Type B pancreatic cell (in vitro differentiated cells): ENCODE data around the gene ACOD1. TPM values are rescaled to one million over a fixed set of nuclear protein-coding genes. Genes with fewer than 3 reads are reported as not detected.
A peak's percentile ranks its signal among the peaks of the same experiment; 100 is the strongest.

Source experiments
- DNase-seq: peaks from one replicate; pipeline ENCODE4 v3.0.0; 2021; ENCODE audit warnings: mixed read lengths; ENCODE audit not compliant: unreplicated experiment; ENCODE audit errors: extremely low spot score
- H3K27ac Mint-ChIP-seq: 2 replicates; pipeline ENCODE4 v1.8.0; 2021; ENCODE audit warnings: mild to moderate bottlenecking, mixed read lengths
- H3K27me3 Mint-ChIP-seq: 2 replicates; pipeline ENCODE4 v1.8.0; 2021; ENCODE audit warnings: mixed read lengths
- H3K36me3 Mint-ChIP-seq: 2 replicates; pipeline ENCODE4 v1.8.0; 2021; ENCODE audit warnings: mixed read lengths
- H3K4me1 Mint-ChIP-seq: one replicate; pipeline ENCODE4 v1.8.0; 2021; ENCODE audit warnings: mixed read lengths; ENCODE audit not compliant: unreplicated experiment
- H3K4me3 Mint-ChIP-seq: 2 replicates; pipeline ENCODE4 v1.8.0; 2021; ENCODE audit warnings: mild to moderate bottlenecking, mixed read lengths
- H3K9me3 Mint-ChIP-seq: 2 replicates; pipeline ENCODE4 v1.8.0; 2021; ENCODE audit warnings: mixed read lengths
- total RNA-seq: library from RNA; stranded (reverse); gene quantifications from 2 replicates; pipeline ENCODE4 v1.2.1, GENCODE V29; 2021; ENCODE audit warnings: low replicate concordance
- TF ChIP-seq, protein P1 (sequence below): fragments of 200-600 bp; sonication (generic); conservative IDR thresholded peaks from 2 replicates; pipeline ENCODE4 v1.5.0; 2021; ENCODE audit warnings: antibody characterized with exemption, mild to moderate bottlenecking

Gene ACOD1
- total RNA-seq, 1 donor from 2014 or later = not detected

DNA sequence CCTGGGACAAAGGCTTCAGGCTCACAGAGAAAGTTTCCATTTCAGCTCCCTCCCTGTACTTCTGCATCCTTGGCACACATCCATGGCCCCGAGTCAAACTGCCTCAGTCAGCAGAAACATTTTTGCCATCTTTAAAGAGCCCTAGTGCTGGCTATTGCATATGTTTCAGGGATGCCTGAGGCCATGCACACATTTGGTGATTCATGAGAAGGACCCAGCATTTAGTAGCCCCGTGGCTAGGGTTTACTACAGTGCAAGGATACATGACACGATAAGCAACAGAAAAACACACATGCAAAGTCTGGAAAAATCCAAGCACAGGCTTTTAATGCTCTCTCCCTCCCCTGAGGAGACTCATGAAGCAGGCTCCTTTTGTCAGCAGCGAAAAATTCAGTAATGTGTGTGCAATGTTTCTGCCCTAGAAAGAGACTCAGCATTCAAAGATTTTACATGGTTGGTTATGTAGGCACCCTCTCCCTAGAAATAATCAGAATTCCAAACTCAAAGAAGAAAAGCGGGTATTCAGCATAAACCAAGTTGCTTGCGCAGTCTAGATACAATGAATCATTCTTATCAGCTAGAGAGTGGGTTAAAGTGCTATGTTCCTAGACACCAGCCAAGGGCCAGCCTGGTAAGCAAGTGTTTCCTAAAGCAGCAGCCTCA, 17.6 kb downstream of the ACOD1 start:
- TF ChIP-seq, protein P1, sequence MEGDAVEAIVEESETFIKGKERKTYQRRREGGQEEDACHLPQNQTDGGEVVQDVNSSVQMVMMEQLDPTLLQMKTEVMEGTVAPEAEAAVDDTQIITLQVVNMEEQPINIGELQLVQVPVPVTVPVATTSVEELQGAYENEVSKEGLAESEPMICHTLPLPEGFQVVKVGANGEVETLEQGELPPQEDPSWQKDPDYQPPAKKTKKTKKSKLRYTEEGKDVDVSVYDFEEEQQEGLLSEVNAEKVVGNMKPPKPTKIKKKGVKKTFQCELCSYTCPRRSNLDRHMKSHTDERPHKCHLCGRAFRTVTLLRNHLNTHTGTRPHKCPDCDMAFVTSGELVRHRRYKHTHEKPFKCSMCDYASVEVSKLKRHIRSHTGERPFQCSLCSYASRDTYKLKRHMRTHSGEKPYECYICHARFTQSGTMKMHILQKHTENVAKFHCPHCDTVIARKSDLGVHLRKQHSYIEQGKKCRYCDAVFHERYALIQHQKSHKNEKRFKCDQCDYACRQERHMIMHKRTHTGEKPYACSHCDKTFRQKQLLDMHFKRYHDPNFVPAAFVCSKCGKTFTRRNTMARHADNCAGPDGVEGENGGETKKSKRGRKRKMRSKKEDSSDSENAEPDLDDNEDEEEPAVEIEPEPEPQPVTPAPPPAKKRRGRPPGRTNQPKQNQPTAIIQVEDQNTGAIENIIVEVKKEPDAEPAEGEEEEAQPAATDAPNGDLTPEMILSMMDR = no peak

DNA sequence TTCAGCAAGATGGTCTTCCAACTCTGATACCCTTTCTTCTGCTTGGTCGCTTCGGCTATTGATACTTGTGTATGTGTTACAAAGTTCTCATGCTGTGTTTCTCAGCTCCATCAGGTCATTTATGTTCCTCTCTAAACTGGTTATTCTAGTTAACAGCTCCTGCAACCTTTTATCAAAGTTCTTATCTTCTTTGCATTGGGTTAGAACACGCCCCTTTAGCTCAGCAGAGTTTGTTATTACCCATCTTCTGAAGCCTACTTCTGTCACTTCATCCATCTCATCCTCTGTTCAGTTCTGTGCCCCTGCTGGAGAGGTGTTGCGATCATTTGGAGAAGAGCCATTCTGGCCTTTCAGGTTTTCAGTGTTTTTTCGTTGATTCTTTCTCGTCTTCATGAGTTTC, 18.7 kb downstream of the ACOD1 start:
- H3K4me3 Mint-ChIP-seq = peak overlapping the region; percentile 50
- DNase-seq = no peak
- peaks cover 29% of the 10 kb centered on the region for H3K4me1 Mint-ChIP-seq
- TF ChIP-seq, protein P1 = no peak
- no peaks in the 10 kb centered on the region for H3K27me3 Mint-ChIP-seq
- peaks cover 4% of the 10 kb centered on the region for H3K9me3 Mint-ChIP-seq
- H3K27ac Mint-ChIP-seq = peak overlapping the region; percentile 32
- H3K36me3 Mint-ChIP-seq = no peaks in the 10 kb centered on the region

More for the DNA sequence above, 17.6 kb downstream of the ACOD1 start:
- Mint-ChIP-seq H3K4me3 (peak overlapping the region; percentile 46), H3K36me3 (no peaks in the 10 kb centered on the region), H3K4me1 (peaks cover 23% of the 10 kb centered on the region), H3K27ac (peak overlapping the region; percentile 32), H3K27me3 (no peaks in the 10 kb centered on the region), H3K9me3 (peaks cover 4% of the 10 kb centered on the region)
- no peak for DNase-seq

DNA sequence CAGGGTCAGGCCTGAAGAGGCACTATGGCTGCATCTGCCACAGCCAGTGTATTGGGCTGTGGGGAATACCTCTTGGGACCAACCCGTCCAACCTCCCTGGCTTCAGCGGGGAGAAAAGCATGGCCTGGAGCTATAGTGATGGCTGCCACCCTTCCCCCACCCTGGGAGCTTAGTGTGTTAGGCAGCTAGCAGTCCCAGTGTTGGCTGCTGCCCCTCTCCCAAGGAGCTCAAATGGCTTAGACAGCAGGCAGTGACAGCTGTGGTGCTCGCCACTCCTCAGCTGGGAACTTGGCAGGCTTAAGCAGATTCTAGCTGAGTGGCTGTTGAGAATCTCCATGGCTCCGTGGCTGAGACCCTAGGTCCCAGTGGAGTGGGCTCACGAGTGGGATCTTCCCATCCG, 19.7 kb downstream of the ACOD1 start:
- H3K27ac Mint-ChIP-seq = no peak overlapping the region
- no peak for DNase-seq
- peaks cover 4% of the 10 kb centered on the region for H3K9me3 Mint-ChIP-seq
- peaks cover 36% of the 10 kb centered on the region for H3K4me1 Mint-ChIP-seq
- TF ChIP-seq, protein P1 = no peak
- H3K36me3 Mint-ChIP-seq = no peaks in the 10 kb centered on the region
- no peaks in the 10 kb centered on the region for H3K27me3 Mint-ChIP-seq
- H3K4me3 Mint-ChIP-seq = no peak overlapping the region

DNA sequence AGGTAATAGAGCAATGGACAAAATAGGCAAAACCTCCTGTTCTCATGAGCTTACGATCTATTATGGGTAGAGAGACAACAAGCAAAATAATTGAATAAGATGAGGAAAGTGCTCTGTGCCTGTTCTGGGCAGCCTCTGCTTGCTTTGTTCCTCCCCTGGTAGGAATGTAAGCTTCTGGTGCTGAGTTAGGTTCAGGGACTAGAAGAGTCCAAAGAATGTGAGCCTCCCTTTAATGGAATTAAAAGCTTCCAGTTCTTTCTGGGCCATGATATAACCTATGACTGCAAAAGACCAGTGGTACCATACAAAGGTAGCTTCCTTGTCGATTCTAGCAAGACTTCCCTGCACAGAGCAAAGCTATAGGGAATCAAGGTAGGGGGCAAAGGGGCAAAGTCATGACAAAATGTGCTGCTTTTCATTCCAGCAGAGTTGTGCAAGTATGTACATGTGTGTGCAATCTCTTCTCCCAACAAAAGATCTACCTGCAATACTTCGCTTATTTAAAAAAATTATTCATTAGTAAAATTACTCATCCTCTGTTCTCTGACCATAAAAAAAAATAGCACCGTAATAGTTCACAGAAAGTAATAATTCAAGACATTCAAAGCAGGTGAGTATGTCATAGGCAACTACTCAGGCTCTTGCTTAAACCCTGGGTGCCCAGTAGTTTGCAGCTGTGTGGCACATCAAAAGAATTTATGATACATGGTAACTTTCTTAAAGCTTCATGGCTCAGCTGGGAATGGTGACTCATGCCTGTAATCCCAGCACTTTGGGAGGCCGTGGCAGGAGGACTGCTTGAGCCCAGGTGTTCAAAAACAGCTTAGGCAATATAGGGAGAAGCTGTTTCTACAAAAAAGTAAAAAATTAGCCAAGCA, 21.4 kb downstream of the ACOD1 start:
- H3K36me3 Mint-ChIP-seq = no peaks in the 10 kb centered on the region
- peak overlapping the region; percentile 13 for H3K4me3 Mint-ChIP-seq
- peaks cover 41% of the 10 kb centered on the region for H3K4me1 Mint-ChIP-seq
- DNase-seq = no peak
- peaks cover 4% of the 10 kb centered on the region for H3K9me3 Mint-ChIP-seq
- peaks cover 4% of the 10 kb centered on the region for H3K27me3 Mint-ChIP-seq
- TF ChIP-seq, protein P1 = no peak
- peak overlapping the region; percentile 80 for H3K27ac Mint-ChIP-seq

DNA sequence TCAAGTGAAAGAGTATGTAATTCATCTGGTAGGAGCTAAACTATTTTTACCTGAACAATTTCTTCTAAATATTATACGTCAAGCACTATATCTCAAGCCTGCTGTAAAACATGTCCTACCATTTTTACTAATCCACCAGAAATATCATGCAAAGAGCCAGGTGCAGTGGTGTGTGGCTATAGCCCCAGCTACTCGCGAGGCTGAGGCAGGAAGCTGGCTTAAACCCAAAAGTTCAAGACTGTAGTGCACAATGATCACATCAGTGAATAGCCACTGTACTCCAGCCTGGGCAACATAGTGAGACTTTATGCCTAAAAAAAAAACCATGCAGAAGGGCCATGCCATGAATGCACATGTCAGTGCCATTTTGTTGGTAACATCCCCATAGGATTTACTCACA, 22.9 kb downstream of the ACOD1 start:
- Mint-ChIP-seq H3K4me3 (no peak overlapping the region), H3K9me3 (peaks cover 4% of the 10 kb centered on the region), H3K4me1 (peaks cover 34% of the 10 kb centered on the region), H3K27ac (no peak overlapping the region), H3K36me3 (no peaks in the 10 kb centered on the region), H3K27me3 (peaks cover 5% of the 10 kb centered on the region)
- DNase-seq = no peak
- TF ChIP-seq, protein P1 = no peak
